Stimulated activated CD8-positive, alpha-beta memory T cell treated with anti-CD3 and anti-CD28 coated beads, Interleukin-15, amount 100 ng/mL, for 24 hours (primary cell): ENCODE data around the gene ZNF316.
"Not testable (repeated sequence)": the region's sequence is repeated elsewhere in the genome, so short reads cannot be mapped to it uniquely, and the experiment has no call there.

Experiments
- DNase-seq: peaks from one replicate; pipeline ENCODE4 v3.0.0-alpha.2; 2020; ENCODE audit warnings: low read depth

The ZNF316 gene

GRCh38 chr7:6647080-6647479, 10.0 kb downstream of the ZNF316 start:
- DNase-seq = no peak

GRCh38 chr7:6647541-6647940, 10.4 kb downstream of the ZNF316 start:
- DNase-seq = no peak

- DNase-seq = no peak
Observed at GRCh38 chr7:6648066-6648814, 11.1 kb downstream of the ZNF316 start.

GRCh38 chr7:6648815-6649104, 11.6 kb downstream of the ZNF316 start:
- no peak for DNase-seq

GRCh38 chr7:6649241-6649961, 12.3 kb downstream of the ZNF316 start:
- DNase-seq = no peak

- no peak for DNase-seq
Observed at GRCh38 chr7:6650086-6650485, 13.0 kb downstream of the ZNF316 start.

GRCh38 chr7:6650521-6651011, 13.4 kb downstream of the ZNF316 start:
- DNase-seq = no peak

GRCh38 chr7:6651851-6652445, 14.8 kb downstream of the ZNF316 start:
- no peak for DNase-seq

GRCh38 chr7:6652446-6653011, 15.4 kb downstream of the ZNF316 start:
- no peak for DNase-seq

GRCh38 chr7:6653071-6654003, 16.2 kb downstream of the ZNF316 start:
- DNase-seq = no peak

- no peak for DNase-seq
Observed at GRCh38 chr7:6654113-6654841, 17.2 kb downstream of the ZNF316 start.

GRCh38 chr7:6654842-6655610, 17.9 kb downstream of the ZNF316 start:
- DNase-seq = no peak

- DNase-seq = no peak
Observed at GRCh38 chr7:6655636-6656385, 18.7 kb downstream of the ZNF316 start.

- DNase-seq = no peak
Observed at GRCh38 chr7:6656413-6656812, 19.3 kb downstream of the ZNF316 start.

- DNase-seq = no peak
Observed at GRCh38 chr7:6658618-6659345, 21.7 kb downstream of the ZNF316 start.

- not testable (repeated sequence) for DNase-seq
Observed at GRCh38 chr7:6670851-6671250, 33.7 kb downstream of the ZNF316 start.

GRCh38 chr7:6675807-6676405, 38.8 kb downstream of the ZNF316 start:
- no peak for DNase-seq

GRCh38 chr7:6680146-6680545, 43.0 kb downstream of the ZNF316 start:
- DNase-seq = no peak
